A673 (cell line): ENCODE results near the gene MEF2B. TPM values are rescaled to one million over a fixed set of nuclear protein-coding genes. Genes with fewer than 3 reads are reported as not detected.

Experiments used
- BruUV-seq: library from RNA; stranded (reverse); fragments of 400-500 nt; replicated peaks from 2 replicates; lab custom pipeline; 2021; lab: Mats Ljungman, UMichigan
- CTCF ChIA-PET: fragments of 300-600 bp; sonication (Branson Sonifier 250); formaldehyde crosslinking; loops from one replicate; lab custom pipeline; 2022; ENCODE audit warnings: antibody characterized with exemption; lab: Charles Lee
- POLR2A ChIA-PET: fragments of 300-600 bp; sonication (Branson Sonifier 250); formaldehyde crosslinking; loops from one replicate; lab custom pipeline; 2022; ENCODE audit warnings: antibody characterized with exemption; ENCODE audit not compliant: low non-redundant PET; lab: Charles Lee
- DNase-seq: peaks from one replicate; pipeline ENCODE4 v3.0.0-alpha.2; 2015; ENCODE audit warnings: low spot score
- H3K27ac ChIP-seq: fragments of 200-600 bp; sonication (generic); 2 replicates; pipeline ENCODE4 v1.5.1; 2016; ENCODE audit warnings: mixed run types, low read depth, mild to moderate bottlenecking, mixed read lengths, antibody characterized with exemption, low read length; ENCODE audit not compliant: poor library complexity, severe bottlenecking
- H3K27me3 ChIP-seq: fragments of 200-600 bp; sonication (generic); replicated peaks from 2 replicates; pipeline ENCODE4 v1.6.1; 2017; ENCODE audit warnings: mixed run types, low read depth, mild to moderate bottlenecking, mixed read lengths, antibody characterized with exemption, low read length; ENCODE audit not compliant: insufficient read depth, poor library complexity
- H3K36me3 ChIP-seq: fragments of 200-600 bp; sonication (generic); 2 replicates; pipeline ENCODE4 v1.6.1; 2016; ENCODE audit warnings: mixed run types, mild to moderate bottlenecking, mixed read lengths, antibody characterized with exemption, low read length; ENCODE audit not compliant: insufficient read depth, poor library complexity, severe bottlenecking
- H3K4me1 ChIP-seq: fragments of 200-600 bp; sonication (generic); 2 replicates; pipeline ENCODE4 v1.6.1; 2017; ENCODE audit warnings: mixed run types, mild to moderate bottlenecking, mixed read lengths, antibody characterized with exemption, low read length; ENCODE audit not compliant: insufficient read depth, poor library complexity, severe bottlenecking
- H3K4me3 ChIP-seq: fragments of 200-600 bp; sonication (generic); 2 replicates; pipeline ENCODE4 v1.5.1; 2016; ENCODE audit warnings: low read depth, mixed run types, mild to moderate bottlenecking, mixed read lengths, low read length; ENCODE audit not compliant: poor library complexity, severe bottlenecking
- H3K9me3 ChIP-seq: fragments of 200-600 bp; sonication (generic); 2 replicates; pipeline ENCODE4 v1.6.1; 2016; ENCODE audit warnings: mixed run types, low read depth, mild to moderate bottlenecking, mixed read lengths, antibody characterized with exemption, low read length; ENCODE audit not compliant: poor library complexity, severe bottlenecking
- EZH2 ChIP-seq: fragments of 200-600 bp; sonication (generic); IDR thresholded peaks from 2 replicates; pipeline ENCODE4 v1.6.1; 2017; ENCODE audit warnings: borderline replicate concordance, low read depth, mild to moderate bottlenecking, mixed read lengths, antibody characterized with exemption, low read length; ENCODE audit not compliant: poor library complexity, severe bottlenecking
- intact Hi-C: fragments of 100-400 bp; cut with micrococcal nuclease; formaldehyde crosslinking; loops from one replicate; pipeline ENCODE4 v1.10.0; 2022; ENCODE audit not compliant: unreplicated experiment
- total RNA-seq: library from RNA; stranded (reverse); gene quantifications from 2 replicates; pipeline ENCODE4 v1.2.3, GENCODE V29; 2021
- TF ChIP-seq, protein P1 (sequence below): fragments of 300-800, 200-600 bp; sonication (generic); conservative IDR thresholded peaks from 2 replicates; pipeline ENCODE4 v1.5.1; 2017; ENCODE audit warnings: low read depth, mild to moderate bottlenecking, antibody characterized with exemption, low read length, moderate library complexity, mixed read lengths

MEF2B gene
- total RNA-seq, 1 experiment from 2014 or later, result 2.9 TPM

DNA sequence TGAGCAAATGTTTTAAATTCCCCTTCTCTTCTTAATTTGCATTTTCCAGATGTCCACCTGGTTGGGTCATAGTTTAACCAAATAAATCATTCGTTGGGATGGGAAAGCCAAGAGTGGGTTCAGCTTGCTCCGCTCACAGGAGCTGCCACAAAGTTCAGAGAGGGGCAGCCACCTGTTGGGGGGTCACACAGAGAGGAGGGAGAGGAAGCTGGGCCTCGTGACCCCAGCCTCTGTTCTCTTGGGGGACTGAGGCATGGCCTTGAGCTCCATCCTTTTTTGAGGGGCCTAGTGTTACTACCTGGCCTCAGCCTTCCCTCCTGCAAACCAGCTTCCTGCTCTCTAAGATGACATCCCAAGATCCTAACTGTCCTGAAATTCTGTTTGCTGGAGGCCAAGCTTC lies 2.5 kb downstream of the MEF2B start:
- POLR2A ChIA-PET, result interaction anchor here (0.6 kb wide), 1 partner anchor 80 kb away, joined by 4 read pairs; no protein-coding TSS in a partner anchor
- H3K4me1 ChIP-seq, result peaks cover 12% of the 10 kb centered on the region
- no peaks in the 10 kb centered on the region for H3K36me3 ChIP-seq
- H3K27me3 ChIP-seq, result no peaks in the 10 kb centered on the region
- no peak overlapping the region for H3K4me3 ChIP-seq
- intact Hi-C loops, result no loop called here
- BruUV-seq, result no TSS peak
- no peak overlapping the region for H3K27ac ChIP-seq
- DNase-seq, result no peak
- CTCF ChIA-PET, result interaction anchor here (0.7 kb wide), 1 partner anchor 17 kb away, joined by 6 read pairs; no protein-coding TSS in a partner anchor
- TF ChIP-seq EZH2, result no peak
- H3K9me3 ChIP-seq, result no peaks in the 10 kb centered on the region

DNA sequence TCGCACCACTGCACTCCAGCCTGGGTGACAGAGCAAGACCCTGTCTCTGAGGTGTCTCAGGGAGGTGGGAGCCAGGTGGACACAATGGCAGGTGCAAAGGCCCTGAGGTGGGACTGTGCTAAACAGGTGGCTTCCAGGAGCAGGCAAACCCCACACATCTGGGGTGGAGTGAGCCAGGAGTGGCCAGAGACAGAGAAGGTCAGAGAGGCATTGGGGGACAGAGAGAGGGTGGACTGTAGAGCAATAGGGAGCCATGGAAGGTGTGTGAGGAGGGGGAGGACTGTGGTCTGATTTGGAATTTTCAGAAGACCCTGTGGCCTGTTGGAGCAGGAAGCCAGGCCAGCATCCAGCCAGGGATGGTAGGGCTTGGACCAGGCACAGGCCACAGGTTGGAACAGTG lies 4.7 kb downstream of the MEF2B start:
- POLR2A ChIA-PET, result no interaction called here
- BruUV-seq, result no TSS peak
- H3K27me3 ChIP-seq, result no peaks in the 10 kb centered on the region

DNA sequence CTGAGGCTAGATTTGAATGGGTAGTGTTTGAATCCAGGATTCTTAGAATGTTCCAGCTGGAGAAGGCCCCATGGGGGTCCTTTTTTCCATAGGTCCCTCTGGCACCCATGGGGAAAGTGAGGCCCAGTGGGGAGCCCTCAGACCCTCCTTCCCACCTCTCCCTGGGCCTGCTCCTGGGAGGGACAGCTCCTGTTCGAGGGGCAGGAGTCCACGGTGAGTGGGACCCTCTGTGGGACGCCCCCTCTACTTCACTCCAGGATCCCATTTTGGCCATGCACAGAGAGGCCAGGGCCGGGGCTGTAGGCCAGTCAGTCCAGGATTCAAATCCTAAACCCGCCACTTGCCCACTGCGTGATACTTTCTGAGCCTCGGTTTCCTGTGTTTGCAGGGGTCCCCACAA lies 7.6 kb downstream of the MEF2B start:
- ChIA-PET POLR2A (no interaction called here), CTCF (no interaction called here)
- no TSS peak for BruUV-seq
- TF ChIP-seq EZH2, result no peak
- TF ChIP-seq, protein P1, sequence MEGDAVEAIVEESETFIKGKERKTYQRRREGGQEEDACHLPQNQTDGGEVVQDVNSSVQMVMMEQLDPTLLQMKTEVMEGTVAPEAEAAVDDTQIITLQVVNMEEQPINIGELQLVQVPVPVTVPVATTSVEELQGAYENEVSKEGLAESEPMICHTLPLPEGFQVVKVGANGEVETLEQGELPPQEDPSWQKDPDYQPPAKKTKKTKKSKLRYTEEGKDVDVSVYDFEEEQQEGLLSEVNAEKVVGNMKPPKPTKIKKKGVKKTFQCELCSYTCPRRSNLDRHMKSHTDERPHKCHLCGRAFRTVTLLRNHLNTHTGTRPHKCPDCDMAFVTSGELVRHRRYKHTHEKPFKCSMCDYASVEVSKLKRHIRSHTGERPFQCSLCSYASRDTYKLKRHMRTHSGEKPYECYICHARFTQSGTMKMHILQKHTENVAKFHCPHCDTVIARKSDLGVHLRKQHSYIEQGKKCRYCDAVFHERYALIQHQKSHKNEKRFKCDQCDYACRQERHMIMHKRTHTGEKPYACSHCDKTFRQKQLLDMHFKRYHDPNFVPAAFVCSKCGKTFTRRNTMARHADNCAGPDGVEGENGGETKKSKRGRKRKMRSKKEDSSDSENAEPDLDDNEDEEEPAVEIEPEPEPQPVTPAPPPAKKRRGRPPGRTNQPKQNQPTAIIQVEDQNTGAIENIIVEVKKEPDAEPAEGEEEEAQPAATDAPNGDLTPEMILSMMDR, result no peak
- H3K4me3 ChIP-seq, result no peak overlapping the region
- H3K27ac ChIP-seq, result no peak overlapping the region
- DNase-seq, result no peak
- intact Hi-C loops, result no loop called here
- H3K9me3 ChIP-seq, result no peaks in the 10 kb centered on the region
- H3K36me3 ChIP-seq, result no peaks in the 10 kb centered on the region
- H3K27me3 ChIP-seq, result no peaks in the 10 kb centered on the region
- no peaks in the 10 kb centered on the region for H3K4me1 ChIP-seq

More for the DNA sequence above, 4.7 kb downstream of the MEF2B start:
- Histone ChIP-seq H3K9me3 (no peaks in the 10 kb centered on the region), H3K4me1 (no peaks in the 10 kb centered on the region), H3K27ac (no peak overlapping the region), H3K36me3 (no peaks in the 10 kb centered on the region), H3K4me3 (no peak overlapping the region)
- intact Hi-C loops, result no loop called here
- no peak for TF ChIP-seq EZH2
- TF ChIP-seq, protein P1, result no peak
- DNase-seq, result no peak
- CTCF ChIA-PET, result no interaction called here

DNA sequence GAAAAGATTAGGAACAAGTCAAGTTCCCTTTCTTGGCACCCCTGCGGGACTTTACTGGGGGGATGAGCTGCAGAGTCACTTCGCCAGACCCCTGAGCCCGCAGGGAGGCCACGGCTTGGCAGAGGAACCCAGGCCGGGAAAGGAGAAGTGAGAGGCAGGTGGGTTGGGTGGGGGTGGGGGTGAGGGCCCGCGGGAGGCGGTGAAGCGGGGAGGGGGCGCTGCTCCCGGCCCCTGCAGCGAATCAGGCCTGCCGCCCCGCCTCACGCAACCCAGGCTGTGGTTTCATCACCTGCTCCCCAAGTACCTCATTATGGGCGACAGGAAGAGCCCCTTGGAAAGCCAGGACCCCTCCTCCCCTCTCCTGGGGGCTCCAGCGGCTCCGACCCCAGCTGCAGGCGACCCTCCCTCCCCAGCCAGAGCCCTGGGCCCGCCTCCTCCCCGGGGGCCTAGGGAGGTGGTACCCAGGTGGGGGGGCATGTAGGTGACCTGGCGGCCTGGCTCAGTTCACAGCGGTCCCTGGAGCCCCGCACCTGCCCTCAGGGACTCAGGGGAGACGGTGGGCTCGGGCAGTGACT lies 9.5 kb downstream of the MEF2B start:
- no peaks in the 10 kb centered on the region for H3K9me3 ChIP-seq
- DNase-seq, result no peak
- H3K36me3 ChIP-seq, result no peaks in the 10 kb centered on the region
- no peak overlapping the region for H3K27ac ChIP-seq
- intact Hi-C loops, result no loop called here
- BruUV-seq, result no TSS peak
- H3K4me3 ChIP-seq, result no peak overlapping the region
- TF ChIP-seq EZH2, result no peak
- TF ChIP-seq, protein P1, result no peak
- ChIA-PET POLR2A (no interaction called here), CTCF (no interaction called here)
- H3K27me3 ChIP-seq, result no peaks in the 10 kb centered on the region
- H3K4me1 ChIP-seq, result no peaks in the 10 kb centered on the region
